ENCODE data around the gene PLAAT4. TPM values are rescaled to one million over a fixed set of nuclear protein-coding genes. Genes with fewer than 3 reads are reported as not detected.

PLAAT4 gene
- total RNA-seq, 1 experiment from 2014 or later = 1.2 TPM

GRCh38 chr11:63543711-63544110 is 7.1 kb downstream of the PLAAT4 start:
- Histone ChIP-seq H3K4me1 (no peaks in the 10 kb centered on the region), H3K9me3 (no peaks in the 10 kb centered on the region), H3K4me3 (ENCODE audit: low read depth, low read length) (no peak overlapping the region), H3K27me3 (replicated peaks; ENCODE audit: control insufficient read depth, insufficient read depth, low read length) (no peaks in the 10 kb centered on the region), H3K36me3 (ENCODE audit: control insufficient read depth, insufficient read depth, low read length) (no peaks in the 10 kb centered on the region)
- Mint-ChIP-seq H3K4me3 (ENCODE audit: unreplicated experiment) (no peak overlapping the region), H3K36me3 (ENCODE audit: insufficient read depth, unreplicated experiment) (no peaks in the 10 kb centered on the region), H3K27me3 (ENCODE audit: insufficient read depth, unreplicated experiment) (no peaks in the 10 kb centered on the region), H3K9me3 (ENCODE audit: unreplicated experiment) (no peaks in the 10 kb centered on the region), H3K27ac (ENCODE audit: unreplicated experiment) (no peak overlapping the region), H3K4me1 (ENCODE audit: low read depth, unreplicated experiment) (no peaks in the 10 kb centered on the region)
- no TSS peak for BruUV-seq (replicated peaks)
- CTCF ChIA-PET = no interaction called here
- DNase-seq = no peak
- TF ChIP-seq, protein P1, sequence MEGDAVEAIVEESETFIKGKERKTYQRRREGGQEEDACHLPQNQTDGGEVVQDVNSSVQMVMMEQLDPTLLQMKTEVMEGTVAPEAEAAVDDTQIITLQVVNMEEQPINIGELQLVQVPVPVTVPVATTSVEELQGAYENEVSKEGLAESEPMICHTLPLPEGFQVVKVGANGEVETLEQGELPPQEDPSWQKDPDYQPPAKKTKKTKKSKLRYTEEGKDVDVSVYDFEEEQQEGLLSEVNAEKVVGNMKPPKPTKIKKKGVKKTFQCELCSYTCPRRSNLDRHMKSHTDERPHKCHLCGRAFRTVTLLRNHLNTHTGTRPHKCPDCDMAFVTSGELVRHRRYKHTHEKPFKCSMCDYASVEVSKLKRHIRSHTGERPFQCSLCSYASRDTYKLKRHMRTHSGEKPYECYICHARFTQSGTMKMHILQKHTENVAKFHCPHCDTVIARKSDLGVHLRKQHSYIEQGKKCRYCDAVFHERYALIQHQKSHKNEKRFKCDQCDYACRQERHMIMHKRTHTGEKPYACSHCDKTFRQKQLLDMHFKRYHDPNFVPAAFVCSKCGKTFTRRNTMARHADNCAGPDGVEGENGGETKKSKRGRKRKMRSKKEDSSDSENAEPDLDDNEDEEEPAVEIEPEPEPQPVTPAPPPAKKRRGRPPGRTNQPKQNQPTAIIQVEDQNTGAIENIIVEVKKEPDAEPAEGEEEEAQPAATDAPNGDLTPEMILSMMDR (IDR thresholded peaks at IDR 0.05; ENCODE audit: insufficient read depth in 1 of 2, low read depth in 1 of 2, low read length in 1 of 2, severe bottlenecking in 1 of 2, unreplicated experiment in 1 of 2) = no peak
- POLR2A ChIA-PET = no interaction called here
- intact Hi-C loops (cut with micrococcal nuclease; ENCODE audit: unreplicated experiment) = no loop called here

GRCh38 chr11:63547061-63547460 is 10.5 kb downstream of the PLAAT4 start:
- no TSS peak for BruUV-seq (replicated peaks)
- H3K4me3 Mint-ChIP-seq (ENCODE audit: unreplicated experiment) = no peak overlapping the region
- no peak overlapping the region for H3K27ac Mint-ChIP-seq (ENCODE audit: unreplicated experiment)
- no peaks in the 10 kb centered on the region for H3K27me3 Mint-ChIP-seq (ENCODE audit: insufficient read depth, unreplicated experiment)
- CTCF ChIA-PET = no interaction called here
- no peaks in the 10 kb centered on the region for H3K9me3 Mint-ChIP-seq (ENCODE audit: unreplicated experiment)
- POLR2A ChIA-PET = no interaction called here
- peaks cover 4% of the 10 kb centered on the region for H3K36me3 Mint-ChIP-seq (ENCODE audit: insufficient read depth, unreplicated experiment)
- intact Hi-C loops (cut with micrococcal nuclease; ENCODE audit: unreplicated experiment) = no loop called here
- H3K4me1 ChIP-seq = no peaks in the 10 kb centered on the region
- no peaks in the 10 kb centered on the region for H3K4me1 Mint-ChIP-seq (ENCODE audit: low read depth, unreplicated experiment)
- no peaks in the 10 kb centered on the region for H3K36me3 ChIP-seq (ENCODE audit: control insufficient read depth, insufficient read depth, low read length)
- H3K4me3 ChIP-seq (ENCODE audit: low read depth, low read length) = no peak overlapping the region
- no peaks in the 10 kb centered on the region for H3K9me3 ChIP-seq
- TF ChIP-seq, protein P1 (IDR thresholded peaks at IDR 0.05; ENCODE audit: insufficient read depth in 1 of 2, low read depth in 1 of 2, low read length in 1 of 2, severe bottlenecking in 1 of 2, unreplicated experiment in 1 of 2) = no peak
- no peak for DNase-seq
- H3K27me3 ChIP-seq (replicated peaks; ENCODE audit: control insufficient read depth, insufficient read depth, low read length) = no peaks in the 10 kb centered on the region

- H3K4me3 Mint-ChIP-seq (ENCODE audit: unreplicated experiment) = no peak overlapping the region
- BruUV-seq (replicated peaks) = no TSS peak
- ChIA-PET CTCF (no interaction called here), POLR2A (no interaction called here)
- H3K4me1 Mint-ChIP-seq (ENCODE audit: low read depth, unreplicated experiment) = no peaks in the 10 kb centered on the region
- no peaks in the 10 kb centered on the region for H3K9me3 ChIP-seq
- intact Hi-C loops (cut with micrococcal nuclease; ENCODE audit: unreplicated experiment) = no loop called here
- H3K9me3 Mint-ChIP-seq (ENCODE audit: unreplicated experiment) = no peaks in the 10 kb centered on the region
- H3K27me3 ChIP-seq (replicated peaks; ENCODE audit: control insufficient read depth, insufficient read depth, low read length) = no peaks in the 10 kb centered on the region
- H3K4me1 ChIP-seq = no peaks in the 10 kb centered on the region
- H3K36me3 ChIP-seq (ENCODE audit: control insufficient read depth, insufficient read depth, low read length) = no peaks in the 10 kb centered on the region
- TF ChIP-seq, protein P1 (IDR thresholded peaks at IDR 0.05; ENCODE audit: insufficient read depth in 1 of 2, low read depth in 1 of 2, low read length in 1 of 2, severe bottlenecking in 1 of 2, unreplicated experiment in 1 of 2) = no peak
- H3K27ac Mint-ChIP-seq (ENCODE audit: unreplicated experiment) = no peak overlapping the region
- DNase-seq = no peak
- H3K27me3 Mint-ChIP-seq (ENCODE audit: insufficient read depth, unreplicated experiment) = no peaks in the 10 kb centered on the region
- H3K4me3 ChIP-seq (ENCODE audit: low read depth, low read length) = no peak overlapping the region
- peaks cover 4% of the 10 kb centered on the region for H3K36me3 Mint-ChIP-seq (ENCODE audit: insufficient read depth, unreplicated experiment)
Observed at GRCh38 chr11:63548178-63548577, 11.6 kb downstream of the PLAAT4 start.
